Panc1 (cell line): Measurements from ENCODE around the gene CST11.

ENCODE experiments used
- SIN3A ChIP-seq: IDR thresholded peaks from 2 replicates; pipeline ENCODE4 v1.6.1; 2012; ENCODE audit warnings: low read depth, mild to moderate bottlenecking, low read length, moderate library complexity, borderline replicate concordance; ENCODE audit not compliant: insufficient read depth
- TF ChIP-seq, protein P1 (sequence below): fragments of 450-650 bp; IDR thresholded peaks from 2 replicates; pipeline ENCODE4 v1.5.1; 2017; ENCODE audit warnings: mild to moderate bottlenecking

DNA sequence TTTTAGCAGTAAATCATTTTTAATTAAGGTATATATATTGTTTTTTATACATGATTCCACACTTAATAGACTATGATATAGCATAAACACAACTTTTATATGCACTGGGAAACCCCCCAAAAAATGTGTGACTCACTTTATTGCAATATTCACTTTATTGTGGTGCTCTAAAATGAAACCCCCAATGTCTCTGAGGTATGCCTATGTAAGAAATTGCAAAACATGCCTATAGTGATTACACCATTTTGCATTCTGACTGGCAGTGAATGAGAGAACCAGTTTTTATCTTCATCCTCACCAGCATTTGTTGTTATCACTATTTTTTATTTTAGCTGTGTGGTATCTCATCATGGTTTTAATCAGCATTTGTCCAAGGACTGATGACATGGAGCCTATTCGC lies 8.5 kb upstream of the CST11 start:
- TF ChIP-seq, protein P1, sequence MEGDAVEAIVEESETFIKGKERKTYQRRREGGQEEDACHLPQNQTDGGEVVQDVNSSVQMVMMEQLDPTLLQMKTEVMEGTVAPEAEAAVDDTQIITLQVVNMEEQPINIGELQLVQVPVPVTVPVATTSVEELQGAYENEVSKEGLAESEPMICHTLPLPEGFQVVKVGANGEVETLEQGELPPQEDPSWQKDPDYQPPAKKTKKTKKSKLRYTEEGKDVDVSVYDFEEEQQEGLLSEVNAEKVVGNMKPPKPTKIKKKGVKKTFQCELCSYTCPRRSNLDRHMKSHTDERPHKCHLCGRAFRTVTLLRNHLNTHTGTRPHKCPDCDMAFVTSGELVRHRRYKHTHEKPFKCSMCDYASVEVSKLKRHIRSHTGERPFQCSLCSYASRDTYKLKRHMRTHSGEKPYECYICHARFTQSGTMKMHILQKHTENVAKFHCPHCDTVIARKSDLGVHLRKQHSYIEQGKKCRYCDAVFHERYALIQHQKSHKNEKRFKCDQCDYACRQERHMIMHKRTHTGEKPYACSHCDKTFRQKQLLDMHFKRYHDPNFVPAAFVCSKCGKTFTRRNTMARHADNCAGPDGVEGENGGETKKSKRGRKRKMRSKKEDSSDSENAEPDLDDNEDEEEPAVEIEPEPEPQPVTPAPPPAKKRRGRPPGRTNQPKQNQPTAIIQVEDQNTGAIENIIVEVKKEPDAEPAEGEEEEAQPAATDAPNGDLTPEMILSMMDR: no peak
- TF ChIP-seq SIN3A: no peak
